Vagina (tissue), 2 donors: ENCODE measurements around the gene GSTK1. TPM values are rescaled to one million over a fixed set of nuclear protein-coding genes. Genes with fewer than 3 reads are reported as not detected.

Experiments used
- DNase-seq, 2 donors: peaks; one replicate each; pipeline ENCODE4 v3.0.0-alpha.2; 2017; ENCODE audit errors: extremely low spot score in 2 of 2
- H3K27ac ChIP-seq: fragments of 200-600 bp; sonication (generic); one replicate; pipeline ENCODE4 v1.5.1; 2019
- H3K27me3 ChIP-seq: fragments of 200-600 bp; sonication (generic); one replicate; pipeline ENCODE4 v1.5.1; 2019
- H3K36me3 ChIP-seq, 2 donors: fragments of 200-600 bp; sonication (generic); one replicate each; pipeline ENCODE4 v1.5.1; 2017 to 2019
- H3K4me1 ChIP-seq: fragments of 200-600 bp; sonication (generic); one replicate; pipeline ENCODE4 v1.5.1; 2019
- H3K4me3 ChIP-seq, 2 donors: fragments of 200-600 bp; sonication (generic); 1 replicate in 1 of 2; 2 replicates in 1 of 2; pipeline ENCODE4 v1.5.1; 2016 to 2019
- H3K9me3 ChIP-seq: fragments of 200-600 bp; sonication (generic); one replicate; pipeline ENCODE4 v1.5.1; 2019
- POLR2A ChIP-seq, 2 donors: fragments of 450-650 bp; IDR thresholded peaks; one replicate each; pipeline ENCODE4 v1.6.1; 2017; ENCODE audit warnings: antibody characterized with exemption in 2 of 2, mild to moderate bottlenecking in 2 of 2, moderate library complexity in 2 of 2
- POLR2AphosphoS5 ChIP-seq, 2 donors: sonication (generic); formaldehyde crosslinking; IDR thresholded peaks; one replicate each; pipeline ENCODE4 v1.9.0; 2017; ENCODE audit warnings: antibody characterized with exemption in 2 of 2, mild to moderate bottlenecking in 2 of 2, low read depth in 1 of 2; ENCODE audit not compliant: insufficient read depth in 1 of 2
- intact Hi-C: fragments of 100-400 bp; cut with DNase I; formaldehyde crosslinking; loops from one replicate; pipeline ENCODE4 v1.15.1; 2023
- small RNA-seq: library from RNA; depleted of rRNA; stranded (forward); fragments of <200 nt; gene quantifications from one replicate; pipeline ENCODE3, GENCODE V24; 2016
- total RNA-seq: library from RNA; depleted of rRNA; stranded (reverse); fragments of >200 nt; gene quantifications from one replicate; pipeline ENCODE4 v1.2.3, GENCODE V29; 2016
- TF ChIP-seq, protein P1 (sequence below), 3 experiments: fragments of 450-650 bp in 2 of 3; fragments of 200-600 bp in 1 of 3; sonication (generic) in 1 of 3; IDR thresholded peaks; one replicate each; pipeline ENCODE4 v1.5.1; 2017 to 2019; ENCODE audit warnings: antibody characterized with exemption in 3 of 3, mild to moderate bottlenecking in 2 of 3, moderate library complexity in 2 of 3

The GSTK1 gene
- total RNA-seq, 1 donor from 2014 or later, result 127 TPM

DNA sequence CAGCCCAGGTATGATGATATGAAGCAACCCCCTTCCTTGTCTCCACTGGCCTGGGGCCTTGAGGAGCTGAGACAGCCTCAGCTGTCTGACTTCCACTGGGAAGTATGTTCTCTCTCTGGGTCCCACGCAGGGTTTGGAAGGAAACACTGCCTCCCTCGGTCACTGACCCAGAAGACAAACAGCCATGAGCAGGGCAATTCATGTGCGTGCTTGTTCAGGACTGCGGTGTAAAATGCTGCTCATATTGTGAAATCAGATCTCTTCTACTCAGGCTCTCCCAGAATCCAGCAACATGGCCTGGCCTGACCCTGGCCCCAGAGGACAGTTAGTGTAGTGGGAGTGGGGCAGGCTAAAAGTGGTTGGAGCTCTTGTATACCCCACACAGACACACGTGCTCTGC lies 55.4 kb downstream of the GSTK1 start:
- H3K36me3 ChIP-seq, result no peaks in the 10 kb centered on the region
- H3K4me3 ChIP-seq, result no peak overlapping the region
- intact Hi-C loops, result no loop called here
- TF ChIP-seq POLR2A (IDR thresholded peaks at IDR 0.05), result no peak
- TF ChIP-seq, protein P1, sequence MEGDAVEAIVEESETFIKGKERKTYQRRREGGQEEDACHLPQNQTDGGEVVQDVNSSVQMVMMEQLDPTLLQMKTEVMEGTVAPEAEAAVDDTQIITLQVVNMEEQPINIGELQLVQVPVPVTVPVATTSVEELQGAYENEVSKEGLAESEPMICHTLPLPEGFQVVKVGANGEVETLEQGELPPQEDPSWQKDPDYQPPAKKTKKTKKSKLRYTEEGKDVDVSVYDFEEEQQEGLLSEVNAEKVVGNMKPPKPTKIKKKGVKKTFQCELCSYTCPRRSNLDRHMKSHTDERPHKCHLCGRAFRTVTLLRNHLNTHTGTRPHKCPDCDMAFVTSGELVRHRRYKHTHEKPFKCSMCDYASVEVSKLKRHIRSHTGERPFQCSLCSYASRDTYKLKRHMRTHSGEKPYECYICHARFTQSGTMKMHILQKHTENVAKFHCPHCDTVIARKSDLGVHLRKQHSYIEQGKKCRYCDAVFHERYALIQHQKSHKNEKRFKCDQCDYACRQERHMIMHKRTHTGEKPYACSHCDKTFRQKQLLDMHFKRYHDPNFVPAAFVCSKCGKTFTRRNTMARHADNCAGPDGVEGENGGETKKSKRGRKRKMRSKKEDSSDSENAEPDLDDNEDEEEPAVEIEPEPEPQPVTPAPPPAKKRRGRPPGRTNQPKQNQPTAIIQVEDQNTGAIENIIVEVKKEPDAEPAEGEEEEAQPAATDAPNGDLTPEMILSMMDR (IDR thresholded peaks at IDR 0.05), result no peak
- peak; percentile 13 to 24 for TF ChIP-seq POLR2AphosphoS5 (IDR thresholded peaks at IDR 0.05; ENCODE audit: insufficient read depth in 1 of 2, low read depth in 1 of 2)
- H3K27ac ChIP-seq, result no peak overlapping the region
- DNase-seq, result no peak
- no peaks in the 10 kb centered on the region for H3K27me3 ChIP-seq
- no peaks in the 10 kb centered on the region for H3K9me3 ChIP-seq
- peaks cover 15% of the 10 kb centered on the region for H3K4me1 ChIP-seq

Small RNAs within 50 kb of the gene (small RNA-seq; reads per million reads assigned to genes)
- gene AC073342.3 (not detected), gene RN7SL481P (not detected), gene RN7SL535P (not detected)

Other genes starting within 250 kb of the GSTK1 start
- not detected for gene OR9A2, start 236.3 kb upstream of the GSTK1 start, total RNA-seq
- not detected for gene OR6V1, start 211.1 kb upstream of the GSTK1 start, total RNA-seq
- gene PIP, start 131.4 kb upstream of the GSTK1 start, total RNA-seq, result 2.5 TPM
- gene TAS2R39, start 80.0 kb upstream of the GSTK1 start, total RNA-seq, result not detected
- not detected for gene TAS2R40, start 41.4 kb upstream of the GSTK1 start, total RNA-seq
- gene TMEM139, start 21.5 kb downstream of the GSTK1 start, total RNA-seq, result not detected
- gene CASP2, start 24.9 kb downstream of the GSTK1 start, total RNA-seq, result 24.8 TPM
- not detected for gene CLCN1, start 52.7 kb downstream of the GSTK1 start, total RNA-seq
- 1.5 TPM for gene FAM131B, start 99.3 kb downstream of the GSTK1 start, total RNA-seq
- 86.2 TPM for gene ZYX, start 117.9 kb downstream of the GSTK1 start, total RNA-seq
- gene EPHA1, start 145.4 kb downstream of the GSTK1 start, total RNA-seq, result 51.3 TPM
- gene TAS2R60, start 180.0 kb downstream of the GSTK1 start, total RNA-seq, result not detected
- gene TAS2R41, start 214.4 kb downstream of the GSTK1 start, total RNA-seq, result not detected